Stimulated activated CD8-positive, alpha-beta memory T cell treated with anti-CD3 and anti-CD28 coated beads, Interleukin-4, amount 100 ng/mL, for 1 hour (primary cell): ENCODE data around the gene KCNC2.

Experiments
- DNase-seq, 2 donors: peaks; one replicate each; pipeline ENCODE4 v3.0.0-alpha.2; 2020; ENCODE audit warnings: low read depth in 2 of 2, low spot score in 1 of 2

KCNC2 gene

DNA sequence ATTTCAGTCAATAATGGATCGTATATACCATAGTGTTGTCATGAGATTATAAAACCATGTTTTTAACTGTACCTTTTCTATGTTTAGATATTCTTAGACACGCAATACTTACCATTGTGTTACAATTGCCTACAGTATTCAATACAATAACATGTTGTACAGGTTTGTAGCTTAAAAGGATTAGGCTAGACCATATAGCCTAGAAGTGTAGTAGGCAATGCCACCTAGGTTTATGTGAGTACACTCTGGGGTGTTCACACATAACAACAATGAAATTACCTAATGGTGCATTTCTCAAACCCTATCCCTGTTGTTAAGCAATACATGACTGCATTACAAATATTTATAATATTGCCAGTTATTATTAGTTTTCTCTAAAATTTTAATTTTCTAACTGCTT is 144.2 kb downstream of the KCNC2 start:
- DNase-seq: no peak

DNA sequence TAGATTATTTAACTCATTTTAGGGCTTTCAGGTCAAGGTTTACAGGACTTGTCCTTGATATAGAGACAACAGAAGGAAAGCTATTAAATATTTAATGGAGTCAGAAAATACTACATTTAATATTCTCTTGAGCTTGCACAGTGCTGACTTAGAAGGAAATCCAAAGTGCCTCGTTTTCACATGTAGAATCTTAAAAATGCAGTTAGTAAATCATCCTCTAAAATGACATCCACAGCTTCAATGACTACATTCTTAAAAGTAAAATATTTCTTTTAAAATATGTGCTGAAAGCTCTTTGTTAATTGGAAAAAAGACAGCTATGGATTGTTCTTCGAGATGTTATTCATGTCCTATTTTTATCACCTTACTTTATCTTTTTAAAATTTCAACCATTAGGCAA is 146.9 kb downstream of the KCNC2 start:
- DNase-seq: no peak

DNA sequence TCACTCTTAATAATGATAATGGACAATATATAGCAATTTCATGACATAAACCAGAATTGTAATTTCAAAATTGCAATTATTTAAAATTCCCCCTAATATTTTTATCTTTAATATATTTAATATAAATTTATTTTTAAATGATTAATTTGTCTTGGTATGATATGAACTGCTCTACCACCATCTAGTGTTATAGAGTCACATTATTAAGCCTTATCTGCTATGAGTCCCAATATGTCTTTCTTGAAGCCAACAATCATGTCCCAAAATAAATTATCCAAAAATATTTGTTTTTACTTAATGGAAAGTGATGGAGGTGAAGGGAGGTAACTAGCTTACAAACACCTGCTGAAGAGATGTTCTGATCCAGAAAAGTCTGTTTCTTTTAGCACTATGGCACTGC is 151.4 kb downstream of the KCNC2 start:
- no peak for DNase-seq

DNA sequence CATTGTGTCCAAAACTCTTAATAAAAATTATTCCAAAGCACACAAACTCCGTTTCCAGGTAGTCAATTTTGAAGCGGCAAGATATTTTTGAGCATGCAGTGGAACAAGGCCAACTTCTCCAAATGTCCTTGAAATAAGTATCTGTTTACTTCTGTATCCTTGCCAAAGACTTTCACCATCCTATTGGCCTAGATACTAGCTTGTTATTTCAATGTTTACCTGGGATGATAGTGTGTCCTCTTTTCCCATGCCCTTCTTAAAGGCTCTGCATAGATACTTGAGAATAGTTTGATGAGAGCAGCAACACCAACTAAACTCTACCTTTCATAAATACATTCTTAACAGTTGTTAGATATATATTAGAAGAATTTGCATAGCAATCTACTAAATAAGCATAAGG is 160.9 kb downstream of the KCNC2 start:
- DNase-seq: no peak

DNA sequence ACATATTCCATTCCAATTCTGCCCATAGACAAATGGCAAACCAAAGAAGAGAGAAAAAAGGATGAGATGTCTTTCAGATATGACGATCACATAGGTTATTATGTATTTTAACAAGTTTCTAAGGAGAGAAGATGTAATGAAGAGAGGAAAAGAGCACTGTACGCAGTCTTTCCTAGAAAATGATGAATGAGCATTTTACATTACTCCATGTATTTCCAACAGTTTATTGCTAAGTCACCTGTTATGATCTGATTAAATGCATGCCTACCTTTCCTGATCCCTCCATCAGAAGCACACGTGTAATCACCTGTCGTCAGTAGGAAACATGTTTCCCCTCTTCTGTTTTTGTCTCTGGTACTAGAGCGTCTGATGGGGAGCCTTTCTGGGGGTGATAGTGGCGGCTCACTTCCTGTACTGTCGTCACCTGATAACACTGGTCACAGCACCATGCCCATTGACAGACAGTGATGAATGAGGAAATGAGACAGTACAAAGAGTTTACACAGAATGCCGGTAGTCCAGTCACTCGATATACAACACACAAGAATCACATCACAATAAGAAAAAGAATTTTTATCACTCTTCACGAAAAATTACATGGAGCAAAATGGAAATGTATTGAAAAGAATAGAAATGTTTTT is 161.6 kb downstream of the KCNC2 start:
- no peak for DNase-seq

DNA sequence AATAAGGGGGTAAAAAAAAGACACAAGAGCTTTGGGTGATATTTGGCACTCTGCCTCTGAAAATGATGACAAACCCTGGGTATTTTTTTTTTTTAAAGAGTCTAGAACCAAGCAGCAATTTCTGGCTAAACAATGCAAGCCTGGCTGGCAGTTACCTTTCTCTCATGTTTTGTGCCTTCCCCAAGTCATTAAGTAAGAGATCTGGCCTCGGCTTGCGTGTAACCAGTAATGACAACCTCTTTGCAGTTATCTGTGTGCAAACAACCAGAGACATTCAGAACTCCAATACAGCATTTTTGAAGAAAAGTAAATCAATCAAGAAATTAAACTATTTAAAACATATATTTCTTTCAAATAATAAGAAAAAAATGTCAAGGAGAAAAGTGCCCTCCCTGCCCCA is 167.5 kb downstream of the KCNC2 start:
- no peak for DNase-seq

DNA sequence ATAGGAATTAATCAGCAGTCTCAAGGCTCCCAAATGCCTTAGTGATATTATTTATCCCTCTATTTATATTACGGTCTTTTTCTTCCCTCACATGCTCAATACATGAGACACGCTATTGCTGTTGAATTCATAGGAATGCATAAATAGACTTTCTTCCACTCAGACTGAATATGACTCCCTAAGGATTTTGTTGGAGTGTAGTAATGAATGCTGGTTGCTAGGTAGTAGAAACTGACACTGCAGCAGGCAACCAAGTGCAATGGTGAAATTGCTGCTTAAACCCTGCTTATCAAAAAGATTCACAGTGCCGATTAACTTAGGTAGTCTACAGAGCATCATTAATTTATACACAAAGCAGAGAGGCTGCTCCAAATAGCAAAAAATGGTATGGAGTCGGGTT is 168.2 kb downstream of the KCNC2 start:
- no peak for DNase-seq

DNA sequence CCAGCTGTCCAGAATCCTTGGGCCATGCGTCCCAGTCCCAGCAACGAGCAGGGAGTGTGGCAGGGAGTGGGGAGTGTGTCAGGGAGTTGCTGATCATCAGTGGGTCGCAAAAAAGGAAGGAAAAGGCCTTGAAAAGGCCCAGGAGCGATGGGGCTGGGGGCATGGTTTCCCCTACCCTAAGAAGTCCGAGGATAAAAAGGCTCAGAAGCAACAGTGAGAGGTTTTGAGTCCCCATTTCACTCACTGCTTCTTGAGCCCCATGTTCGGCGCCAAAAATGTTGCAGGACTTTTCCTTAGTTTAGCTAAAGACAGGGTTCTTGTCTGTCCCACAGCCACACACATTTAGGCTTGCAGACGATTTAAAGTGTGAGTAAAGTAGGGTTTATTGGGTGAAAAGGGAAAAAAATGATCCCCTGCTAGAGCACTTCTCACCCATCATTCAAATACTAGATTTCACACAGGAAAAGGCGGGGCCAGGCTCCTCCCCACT is 189.5 kb downstream of the KCNC2 start:
- no peak for DNase-seq

DNA sequence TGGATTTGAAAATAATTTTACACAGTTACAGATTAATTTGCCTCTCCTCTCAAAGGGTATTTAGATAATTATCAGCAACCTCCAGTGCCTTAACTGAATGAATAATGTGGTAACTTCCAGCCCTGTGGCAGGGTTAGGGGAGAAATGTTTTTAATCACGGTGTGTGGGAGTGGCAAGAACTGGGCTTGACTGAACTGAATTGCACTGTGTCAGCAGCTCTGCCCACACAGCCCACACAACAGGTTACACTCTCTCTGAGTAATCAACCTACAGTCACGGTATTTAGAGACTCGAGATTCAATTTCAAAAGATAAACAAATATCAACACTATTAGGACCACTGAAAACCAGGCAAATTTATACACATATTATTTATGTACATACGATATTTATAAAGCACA is 198.5 kb downstream of the KCNC2 start:
- no peak for DNase-seq

DNA sequence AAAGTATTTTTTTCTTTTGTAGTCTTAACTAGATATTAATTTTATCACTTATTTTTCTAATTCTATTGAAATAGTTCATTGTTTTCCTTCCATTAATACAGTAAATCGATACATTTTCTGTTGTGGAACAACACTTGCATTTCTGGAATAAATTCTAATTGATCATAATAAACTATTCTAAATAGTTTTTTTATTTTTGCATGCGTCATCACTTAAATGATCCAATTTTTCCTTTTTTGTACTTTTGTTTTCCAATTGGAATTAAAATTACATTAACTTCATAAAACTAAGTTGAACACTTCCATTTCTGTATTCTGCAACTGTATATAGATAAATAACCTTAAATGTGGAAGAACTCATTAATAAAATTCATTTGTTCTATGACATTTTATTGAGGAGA is 202.5 kb downstream of the KCNC2 start:
- DNase-seq: no peak

DNA sequence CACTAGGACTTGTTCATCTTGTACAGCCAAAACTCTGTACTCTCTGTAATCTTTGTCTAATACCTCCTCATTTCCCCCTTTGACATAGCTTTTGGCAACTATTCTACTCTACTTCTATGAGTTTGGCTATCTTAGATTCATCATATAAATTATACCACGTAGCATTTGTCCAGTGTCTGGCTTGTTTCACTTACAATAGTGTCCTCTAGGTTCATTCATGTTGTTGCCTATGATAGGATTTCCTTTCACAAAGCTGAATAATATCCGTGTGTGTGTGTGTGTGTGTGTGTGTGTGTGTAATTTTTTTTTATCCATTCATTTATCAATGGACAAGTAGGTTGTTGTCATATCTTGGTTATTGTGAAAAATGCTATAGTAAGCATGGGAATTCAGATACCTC is 209.5 kb downstream of the KCNC2 start:
- DNase-seq: no peak

DNA sequence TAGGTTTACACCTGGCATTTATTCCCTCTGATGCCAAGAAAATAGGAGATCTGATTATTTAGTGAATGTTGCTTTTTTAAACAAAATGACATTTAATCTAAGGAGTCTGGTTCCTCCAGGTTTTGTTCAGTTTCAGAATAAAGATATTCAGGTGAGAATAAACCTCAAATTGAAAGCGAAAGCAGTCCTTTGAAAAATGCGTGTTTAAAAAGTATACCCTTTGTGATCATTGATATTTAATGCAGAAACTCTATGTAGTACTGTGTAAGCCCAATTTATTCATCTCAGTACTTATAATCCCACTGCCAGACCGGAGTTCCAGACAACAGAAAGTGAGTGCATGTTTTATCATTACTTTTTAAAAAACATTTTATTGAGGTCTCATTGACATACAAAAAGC is 210.2 kb downstream of the KCNC2 start:
- DNase-seq: no peak
